HepG2 (cell line): ENCODE measurements around the gene KRTAP5-10. TPM values are rescaled to one million over a fixed set of nuclear protein-coding genes. Genes with fewer than 3 reads are reported as not detected.
"Not testable (repeated sequence)": the region's sequence is repeated elsewhere in the genome, so short reads cannot be mapped to it uniquely, and the experiment has no call there.

Source experiments
- ATAC-seq: fragments of 200-7000 bp; cut with Tn5 transposase; 3 replicates; pipeline ENCODE4 v1.9.1; 2020; ENCODE audit warnings: mild to moderate bottlenecking, moderate library complexity
- BruUV-seq: library from RNA; stranded (reverse); fragments of 400-500 nt; replicated peaks from 2 replicates; lab custom pipeline; 2021; lab: Mats Ljungman, UMichigan
- CTCF ChIA-PET: fragments of 300-600 bp; formaldehyde crosslinking; extraction: SDS; loops from one replicate; lab custom pipeline; 2021; ENCODE audit warnings: low total read pairs, inconsistent platforms, low intra/inter-chr PET ratio; lab: Yijun Ruan, JAX
- POLR2A ChIA-PET: fragments of 350-600 bp; sonication (Branson Sonifier 250); formaldehyde crosslinking; loops from one replicate; lab custom pipeline; 2020; ENCODE audit warnings: antibody characterized with exemption, inconsistent platforms; lab: Yijun Ruan, JAX
- DNase-seq: peaks from one replicate; pipeline ENCODE4 v3.0.0-alpha.2; 2015; ENCODE audit warnings: low spot score
- FAIRE-seq: peaks from 3 replicates; lab custom pipeline; 2011; peaks lifted over from hg19 to GRCh38; lab: Jason Lieb, UNC
- H2AFZ ChIP-seq: one replicate; pipeline ENCODE4 v1.6.1; 2011; ENCODE audit warnings: low read length, inconsistent platforms
- H3K27ac ChIP-seq: fragments of 300-600 bp; 3 replicates; pipeline ENCODE4 v1.8.0; 2011; ENCODE audit warnings: mixed run types, mild to moderate bottlenecking, mixed read lengths, low read length, inconsistent platforms; ENCODE audit not compliant: insufficient read depth; ENCODE audit errors: extremely low read length
- H3K27me3 ChIP-seq, 2 experiments: fragments of 200-600 bp in 1 of 2; 2 replicates in 1 of 2; 3 replicates in 1 of 2; pipeline versions ENCODE4 v1.6.0 to v1.8.0; 2011; ENCODE audit warnings: low read length in 2 of 2, mild to moderate bottlenecking in 2 of 2, moderate library complexity in 2 of 2, inconsistent platforms in 1 of 2; ENCODE audit not compliant: insufficient read depth in 2 of 2, control insufficient read depth in 1 of 2
- H3K36me3 ChIP-seq, 2 experiments: fragments of 200-600 bp in 1 of 2; replicated peaks in 1 of 2; 2 replicates in 1 of 2; 3 replicates in 1 of 2; pipeline versions ENCODE4 v1.5.1 to v1.8.0; 2011; ENCODE audit warnings: low read length in 2 of 2, inconsistent platforms in 1 of 2; ENCODE audit not compliant: insufficient read depth in 2 of 2, control insufficient read depth in 1 of 2
- H3K4me1 ChIP-seq: 2 replicates; pipeline ENCODE4 v1.5.1; 2012; ENCODE audit warnings: low read length, inconsistent platforms; ENCODE audit not compliant: insufficient read depth
- H3K4me2 ChIP-seq: 2 replicates; pipeline ENCODE4 v1.6.0; 2011; ENCODE audit warnings: low read depth, low read length, inconsistent platforms
- H3K4me3 ChIP-seq, 3 experiments: fragments of 200-600 bp in 1 of 3; sonication (generic), shearing (Covaris generic) in 1 of 3; replicated peaks in 1 of 3; 2 replicates each; pipeline ENCODE4 v1.5.1; 2011 to 2016; ENCODE audit warnings: low read length in 3 of 3, inconsistent platforms in 2 of 3, low read depth in 2 of 3, mild to moderate bottlenecking in 2 of 3, control low read depth in 1 of 3, mixed read lengths in 1 of 3; ENCODE audit not compliant: insufficient read depth in 1 of 3
- H3K79me2 ChIP-seq: one replicate; pipeline ENCODE4 v1.6.1; 2011; ENCODE audit warnings: low read length, inconsistent platforms; ENCODE audit not compliant: insufficient read depth
- H3K9ac ChIP-seq: 2 replicates; pipeline ENCODE4 v1.6.0; 2011; ENCODE audit warnings: mild to moderate bottlenecking, low read depth, low read length, inconsistent platforms; ENCODE audit not compliant: insufficient read depth
- H3K9me3 ChIP-seq: 2 replicates; pipeline ENCODE4 v1.5.1; 2012; ENCODE audit warnings: mild to moderate bottlenecking, low read length
- H4K20me1 ChIP-seq: 2 replicates; pipeline ENCODE4 v1.6.0; 2011; ENCODE audit warnings: inconsistent platforms, mild to moderate bottlenecking, low read length, moderate library complexity; ENCODE audit not compliant: insufficient read depth
- RAD21 ChIP-seq: fragments of 450-650 bp; formaldehyde crosslinking; IDR thresholded peaks from 2 replicates; pipeline ENCODE4 v1.5.0; 2020; ENCODE audit warnings: mild to moderate bottlenecking
- SALL1 ChIP-seq: sonication (generic); formaldehyde crosslinking; IDR thresholded peaks from 2 replicates; pipeline ENCODE4 v1.8.0; 2022; ENCODE audit warnings: mild to moderate bottlenecking, missing genetic modification reagents
- STAG1 ChIP-seq: sonication (generic); formaldehyde crosslinking; IDR thresholded peaks from 2 replicates; pipeline ENCODE4 v1.4.0; 2020; ENCODE audit warnings: missing genetic modification reagents
- WGBS: methylation state at CpG from one replicate; pipeline ENCODE4 v1.1.6; 2017; ENCODE audit warnings: low lambda C conversion rate; 5-methylcytosine and 5-hydroxymethylcytosine counted together
- in situ Hi-C: cut with HindIII; loops from 2 replicates; pipeline ENCODE4 v1.10.0; 2017; ENCODE audit warnings: low pct_unique_long_range_greater_than_20kb; ENCODE audit not compliant: extremely low pct_ligation_motif_present
- intact Hi-C: fragments of 100-400 bp; cut with micrococcal nuclease; formaldehyde crosslinking; loops from one replicate; pipeline ENCODE4 v1.10.0; 2022; ENCODE audit not compliant: unreplicated experiment
- polyA plus RNA-seq, 8 experiments: library from polyadenylated mRNA; depleted of rRNA in 3 of 8; stranded (reverse) in 7 of 8; unstranded in 1 of 8; fragments of >200 nt; fragmentation: Illumina TruSeq in 4 of 8; extraction: Trizol in 4 of 8; gene quantifications; 2 replicates each; pipeline versions ENCODE4 v1.2.1 to v1.2.3, GENCODE V29; 2011 to 2016; ENCODE audit warnings: low read depth in 4 of 8, missing spikeins in 1 of 8, mixed read lengths in 1 of 8; ENCODE audit not compliant: insufficient read depth in 1 of 8
- total RNA-seq, 5 experiments: library from RNA; depleted of rRNA; stranded (reverse); fragments of >200 nt; fragmentation: Illumina TruSeq; extraction: Trizol; gene quantifications; 2 replicates each; pipeline ENCODE4 v1.2.3, GENCODE V29; 2016; ENCODE audit warnings: low read depth in 1 of 5
- TF ChIP-seq, protein P1 (sequence below): sonication (generic); formaldehyde crosslinking; IDR thresholded peaks from 2 replicates; pipeline ENCODE4 v1.5.0; 2020; ENCODE audit warnings: mild to moderate bottlenecking, missing genetic modification reagents, moderate library complexity

Gene KRTAP5-10
- total and polyA plus RNA-seq, 2 of the 13 experiments (the other 11 are each of a cell fraction or from before 2014, with no cell fraction given): not detected

DNA sequence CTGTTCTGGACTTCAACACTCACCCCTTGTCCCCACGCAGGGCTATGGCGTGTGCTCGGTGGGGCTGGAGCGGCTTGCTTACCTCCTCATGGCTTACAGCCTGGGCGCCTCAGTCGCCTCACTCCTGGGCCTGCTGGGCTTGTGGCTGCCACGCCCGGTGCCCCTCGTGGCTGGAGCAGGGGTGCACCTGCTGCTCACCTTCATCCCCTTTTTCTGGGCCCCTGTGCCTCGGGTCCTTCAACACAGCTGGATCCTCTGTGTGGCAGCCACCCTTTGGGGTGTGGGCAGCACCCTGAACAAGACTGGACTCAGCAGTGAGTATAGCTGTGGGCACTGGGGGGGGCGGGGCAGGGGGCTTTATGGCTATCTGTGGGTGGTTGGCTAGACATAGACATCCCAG is 37.9 kb downstream of the KRTAP5-10 start:
- H3K4me2 ChIP-seq, ATAC-seq, H3K79me2 ChIP-seq, BruUV-seq, POLR2A ChIA-PET, intact Hi-C loops, FAIRE-seq, in situ Hi-C loops, CTCF ChIA-PET, H2AFZ ChIP-seq, H3K4me3 ChIP-seq, H3K4me1 ChIP-seq, H3K9me3 ChIP-seq, H4K20me1 ChIP-seq, DNase-seq, H3K36me3 ChIP-seq, H3K27ac ChIP-seq, H3K9ac ChIP-seq, H3K27me3 ChIP-seq: not testable (repeated sequence)
- 11% methylated on average over 6 of the region's 11 CpGs for WGBS

DNA sequence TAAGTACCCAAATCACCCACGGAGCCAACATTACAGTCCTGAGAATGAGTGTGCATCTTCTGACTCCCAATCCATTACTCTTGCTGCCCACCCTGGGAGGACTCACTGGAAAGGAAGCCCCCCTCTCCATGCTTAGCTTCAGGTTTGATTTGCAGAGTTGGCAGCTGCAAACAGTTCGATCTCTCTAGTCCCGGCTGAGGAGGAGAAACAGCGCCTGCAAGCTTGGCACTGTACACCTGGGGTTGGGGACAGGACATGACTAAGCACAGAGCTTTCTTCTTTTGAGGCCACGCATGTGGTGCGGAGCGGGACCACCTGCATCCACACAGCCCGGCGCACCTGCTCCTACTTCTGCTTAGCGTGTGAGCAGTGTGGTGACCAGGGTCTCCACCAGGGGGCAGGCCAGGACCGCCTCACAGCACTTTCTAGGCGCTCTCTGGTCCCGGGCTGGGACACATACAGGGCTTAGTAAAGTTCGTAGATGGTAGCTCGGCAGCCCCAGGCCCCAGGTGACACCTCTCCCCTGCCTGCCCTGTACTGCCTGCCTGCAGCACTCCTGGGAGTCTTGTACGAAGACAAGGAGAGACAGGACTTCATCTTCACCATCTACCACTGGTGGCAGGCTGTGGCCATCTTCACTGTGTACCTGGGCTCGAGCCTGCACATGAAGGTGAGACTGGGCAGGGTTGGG is 39.6 kb downstream of the KRTAP5-10 start:
- H3K79me2 ChIP-seq, CTCF ChIA-PET, BruUV-seq, H2AFZ ChIP-seq, H3K9ac ChIP-seq, FAIRE-seq, H3K4me1 ChIP-seq, H3K27ac ChIP-seq, in situ Hi-C loops, intact Hi-C loops, H3K27me3 ChIP-seq, H3K36me3 ChIP-seq, DNase-seq, H3K4me3 ChIP-seq, ATAC-seq, H3K9me3 ChIP-seq, H3K4me2 ChIP-seq, POLR2A ChIA-PET, H4K20me1 ChIP-seq: not testable (repeated sequence)
- 0 out of 2 replicates have a peak, but pooled peaks have one; percentile 16 for TF ChIP-seq SALL1
- TF ChIP-seq, protein P1, sequence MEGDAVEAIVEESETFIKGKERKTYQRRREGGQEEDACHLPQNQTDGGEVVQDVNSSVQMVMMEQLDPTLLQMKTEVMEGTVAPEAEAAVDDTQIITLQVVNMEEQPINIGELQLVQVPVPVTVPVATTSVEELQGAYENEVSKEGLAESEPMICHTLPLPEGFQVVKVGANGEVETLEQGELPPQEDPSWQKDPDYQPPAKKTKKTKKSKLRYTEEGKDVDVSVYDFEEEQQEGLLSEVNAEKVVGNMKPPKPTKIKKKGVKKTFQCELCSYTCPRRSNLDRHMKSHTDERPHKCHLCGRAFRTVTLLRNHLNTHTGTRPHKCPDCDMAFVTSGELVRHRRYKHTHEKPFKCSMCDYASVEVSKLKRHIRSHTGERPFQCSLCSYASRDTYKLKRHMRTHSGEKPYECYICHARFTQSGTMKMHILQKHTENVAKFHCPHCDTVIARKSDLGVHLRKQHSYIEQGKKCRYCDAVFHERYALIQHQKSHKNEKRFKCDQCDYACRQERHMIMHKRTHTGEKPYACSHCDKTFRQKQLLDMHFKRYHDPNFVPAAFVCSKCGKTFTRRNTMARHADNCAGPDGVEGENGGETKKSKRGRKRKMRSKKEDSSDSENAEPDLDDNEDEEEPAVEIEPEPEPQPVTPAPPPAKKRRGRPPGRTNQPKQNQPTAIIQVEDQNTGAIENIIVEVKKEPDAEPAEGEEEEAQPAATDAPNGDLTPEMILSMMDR (CRISPR knock-in tag): peak; percentile 69
- peak; percentile 61 for TF ChIP-seq RAD21
- peak; percentile 72 for TF ChIP-seq STAG1
- 0% methylated on average over 3 of the region's 17 CpGs for WGBS

DNA sequence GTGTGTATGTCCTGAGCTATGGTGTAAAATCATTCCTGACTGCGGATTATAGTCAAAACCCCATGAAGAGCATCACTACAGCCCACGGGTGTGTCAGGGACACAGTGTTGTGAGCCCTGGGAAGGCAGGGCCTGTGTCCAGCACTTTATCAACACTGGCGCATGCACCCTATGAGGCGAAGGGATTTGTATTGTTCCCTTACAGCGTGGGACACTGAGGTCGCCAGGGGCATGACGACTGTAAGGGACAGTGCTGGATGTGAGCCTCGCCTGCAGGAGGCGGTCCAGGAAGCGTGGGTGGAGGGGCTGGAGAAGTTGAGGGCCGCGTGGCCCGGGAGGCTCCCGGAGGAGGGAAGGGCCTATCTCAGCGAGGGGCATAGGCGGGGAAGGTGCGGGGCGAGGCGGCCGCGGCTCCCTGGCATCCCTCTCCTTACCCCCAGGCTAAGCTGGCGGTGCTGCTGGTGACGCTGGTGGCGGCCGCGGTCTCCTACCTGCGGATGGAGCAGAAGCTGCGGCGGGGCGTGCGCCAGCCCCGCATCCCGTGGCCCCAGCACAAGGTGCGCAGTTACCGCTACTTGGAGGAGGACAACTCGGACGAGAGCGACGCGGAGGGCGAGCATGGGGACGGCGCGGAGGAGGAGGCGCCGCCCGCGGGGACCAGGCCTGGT is 41.6 kb downstream of the KRTAP5-10 start:
- BruUV-seq, H3K9ac ChIP-seq, H3K79me2 ChIP-seq, H3K4me1 ChIP-seq, H3K4me3 ChIP-seq, DNase-seq, H3K27me3 ChIP-seq, H4K20me1 ChIP-seq, POLR2A ChIA-PET, H2AFZ ChIP-seq, in situ Hi-C loops, CTCF ChIA-PET, H3K4me2 ChIP-seq, H3K36me3 ChIP-seq, H3K27ac ChIP-seq, FAIRE-seq, ATAC-seq, H3K9me3 ChIP-seq, intact Hi-C loops: not testable (repeated sequence)
- WGBS: 80% methylated on average over 36 of the region's 48 CpGs
